ELR (cell line): Measurements from ENCODE around the gene IL33.

Source experiments
- DNase-seq: peaks from one replicate; pipeline ENCODE4 v3.0.0-alpha.2; 2015; ENCODE audit warnings: low read depth

Gene IL33

GRCh38 chr9:6216951-6217350 is 1.3 kb downstream of the IL33 start:
- no peak for DNase-seq

GRCh38 chr9:6218099-6218502 is 2.5 kb downstream of the IL33 start:
- DNase-seq: peak; percentile 15

GRCh38 chr9:6219040-6219439 is 3.4 kb downstream of the IL33 start:
- no peak for DNase-seq

- DNase-seq: no peak
Observed at GRCh38 chr9:6219981-6220380, 4.4 kb downstream of the IL33 start.

- no peak for DNase-seq
Observed at GRCh38 chr9:6224393-6225154, 9.0 kb downstream of the IL33 start.

GRCh38 chr9:6226696-6227095 is 11.1 kb downstream of the IL33 start:
- DNase-seq: no peak

- no peak for DNase-seq
Observed at GRCh38 chr9:6229186-6229585, 13.6 kb downstream of the IL33 start.

- DNase-seq: no peak
Observed at GRCh38 chr9:6229619-6230018, 14.0 kb downstream of the IL33 start.

GRCh38 chr9:6230037-6230780 is 14.6 kb downstream of the IL33 start:
- DNase-seq: peak; percentile 68

- DNase-seq: no peak
Observed at GRCh38 chr9:6232336-6232945, 16.8 kb downstream of the IL33 start.

- DNase-seq: no peak
Observed at GRCh38 chr9:6234014-6234413, 18.4 kb downstream of the IL33 start.

- no peak for DNase-seq
Observed at GRCh38 chr9:6237267-6237666, 21.7 kb downstream of the IL33 start.

- no peak for DNase-seq
Observed at GRCh38 chr9:6239048-6239461, 23.4 kb downstream of the IL33 start.

- no peak for DNase-seq
Observed at GRCh38 chr9:6239694-6240093, 24.1 kb downstream of the IL33 start.

GRCh38 chr9:6243746-6244145 is 28.1 kb downstream of the IL33 start:
- DNase-seq: peak; percentile 33

GRCh38 chr9:6247266-6247665 is 31.7 kb downstream of the IL33 start:
- peak; percentile 59 for DNase-seq

GRCh38 chr9:6268826-6269397 is 53.3 kb downstream of the IL33 start:
- DNase-seq: no peak

- DNase-seq: no peak
Observed at GRCh38 chr9:6270896-6271295, 55.3 kb downstream of the IL33 start.

- DNase-seq: no peak
Observed at GRCh38 chr9:6271508-6272228, 56.1 kb downstream of the IL33 start.

- peak; percentile 23 for DNase-seq
Observed at GRCh38 chr9:6272229-6272598, 56.6 kb downstream of the IL33 start.

GRCh38 chr9:6277417-6277816 is 61.8 kb downstream of the IL33 start:
- no peak for DNase-seq

GRCh38 chr9:6301858-6302257 is 86.3 kb downstream of the IL33 start:
- DNase-seq: no peak
